Stimulated activated naive CD8-positive, alpha-beta T cell treated with anti-CD3 and anti-CD28 coated beads, Interleukin-15, amount 100 ng/mL, for 72 hours (primary cell): Measurements from ENCODE around the gene UGT1A5.
A peak's percentile ranks its signal among the peaks of the same experiment; 100 is the strongest.

Source experiments
- ATAC-seq: fragments of 150-1000 bp; cut with Tn5 transposase; 2 replicates; pipeline ENCODE4 v1.10.0; 2021; ENCODE audit warnings: mild to moderate bottlenecking, moderate library complexity
- DNase-seq, 2 donors: peaks; one replicate each; pipeline ENCODE4 v3.0.0; 2021 to 2022
- H3K27ac Mint-ChIP-seq, 2 donors: one replicate each; pipeline ENCODE4 v1.8.0; 2022; ENCODE audit warnings: mild to moderate bottlenecking in 2 of 2, mixed read lengths in 2 of 2, moderate library complexity in 2 of 2
- H3K27me3 Mint-ChIP-seq: one replicate; pipeline ENCODE4 v1.8.0; 2022; ENCODE audit warnings: mixed read lengths
- H3K4me1 Mint-ChIP-seq: one replicate; pipeline ENCODE4 v1.8.0; 2022; ENCODE audit warnings: mild to moderate bottlenecking, mixed read lengths
- H3K4me3 Mint-ChIP-seq, 2 donors: one replicate each; pipeline ENCODE4 v1.8.0; 2022; ENCODE audit warnings: mild to moderate bottlenecking in 2 of 2, mixed read lengths in 2 of 2, moderate library complexity in 1 of 2
- H3K9me3 Mint-ChIP-seq, 2 donors: one replicate each; pipeline ENCODE4 v1.8.0; 2022; ENCODE audit warnings: mixed read lengths in 2 of 2

Gene UGT1A5

DNA sequence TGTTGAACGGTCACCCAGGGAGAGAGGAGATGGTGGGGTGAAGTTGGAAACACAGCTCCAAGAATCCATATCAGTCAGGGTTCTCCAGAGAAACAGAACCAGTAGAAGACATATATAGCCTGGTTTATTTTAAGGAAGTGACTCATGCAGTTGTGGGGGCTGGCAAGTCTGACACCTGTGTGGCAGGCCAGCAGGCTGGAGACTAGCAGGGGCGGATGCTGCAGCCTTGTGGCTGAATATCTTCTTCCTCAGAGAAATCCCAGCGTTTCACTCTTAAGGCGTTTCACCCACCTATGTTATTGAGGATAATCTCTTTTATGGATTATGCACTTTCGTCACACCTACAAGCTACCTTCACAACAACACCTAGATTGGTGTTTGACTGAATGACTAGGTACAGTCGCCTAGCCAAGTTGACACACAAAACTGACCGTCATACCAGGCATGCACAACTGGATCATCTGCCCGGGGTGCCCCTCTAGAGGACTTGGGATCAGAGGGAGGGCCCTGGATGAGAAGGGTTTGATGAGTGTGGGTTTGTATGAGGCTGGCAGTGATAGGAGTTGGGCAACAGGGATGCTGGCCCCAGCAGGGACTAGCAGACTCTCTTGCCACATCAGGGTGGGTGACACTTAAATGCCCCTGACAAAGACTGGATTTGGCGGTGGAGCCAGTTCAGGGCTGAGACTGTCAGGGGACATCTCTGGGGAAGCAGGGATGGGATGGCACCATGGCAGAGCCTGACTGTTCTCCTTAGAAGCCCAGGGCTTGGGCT lies 88.8 kb downstream of the UGT1A5 start:
- no peaks in the 10 kb centered on the region for H3K9me3 Mint-ChIP-seq
- peaks cover 43% of the 10 kb centered on the region for H3K27me3 Mint-ChIP-seq
- H3K4me3 Mint-ChIP-seq, result no peak overlapping the region
- no peak overlapping the region for H3K27ac Mint-ChIP-seq
- ATAC-seq, result peak; percentile 76
- peaks cover 9% of the 10 kb centered on the region for H3K4me1 Mint-ChIP-seq
- DNase-seq, result peak in 1 of 2 donors; percentile 9

- H3K4me1 Mint-ChIP-seq, result peaks cover 9% of the 10 kb centered on the region
- DNase-seq (no peak), ATAC-seq (no peak)
- no peaks in the 10 kb centered on the region for H3K9me3 Mint-ChIP-seq
- H3K27ac Mint-ChIP-seq, result no peak overlapping the region
- H3K4me3 Mint-ChIP-seq, result no peak overlapping the region
- H3K27me3 Mint-ChIP-seq, result peaks cover 43% of the 10 kb centered on the region
These were observed 89.6 kb downstream of the UGT1A5 start for GRCh38 chr2:233802132-233802815.

DNA sequence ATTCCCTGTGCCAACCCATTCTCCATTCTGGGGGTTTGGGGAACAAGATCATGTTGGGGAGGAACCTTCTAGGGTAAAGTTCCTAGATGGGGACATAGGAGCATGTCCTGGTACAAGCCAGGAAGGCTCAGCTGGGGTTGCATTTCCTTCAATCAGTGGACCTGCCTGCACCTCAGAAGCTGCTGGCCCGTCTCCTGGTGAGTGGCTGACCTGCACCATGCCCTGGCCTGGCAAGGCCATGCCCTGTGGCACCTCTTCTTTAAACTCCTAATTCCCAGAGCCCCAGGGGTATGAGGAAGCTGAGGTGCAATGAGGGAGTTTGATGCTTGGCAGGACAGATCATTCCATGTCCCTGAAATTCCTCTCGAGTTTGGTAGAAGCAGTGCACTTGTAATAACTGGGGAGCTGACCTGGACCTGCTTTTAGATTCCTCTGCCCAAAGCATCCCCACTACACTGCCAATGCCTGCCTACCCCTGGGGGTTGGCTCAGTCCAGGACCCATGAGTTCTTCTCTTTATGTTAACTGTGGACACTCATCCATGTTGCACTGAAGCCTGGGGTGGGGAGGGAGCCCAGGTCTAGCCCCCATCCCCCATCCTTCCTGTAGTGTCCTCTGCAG lies 90.7 kb downstream of the UGT1A5 start:
- H3K4me3 Mint-ChIP-seq, result no peak overlapping the region
- H3K27me3 Mint-ChIP-seq, result peaks cover 42% of the 10 kb centered on the region
- H3K9me3 Mint-ChIP-seq, result no peaks in the 10 kb centered on the region
- H3K4me1 Mint-ChIP-seq, result peaks cover 9% of the 10 kb centered on the region
- ATAC-seq (no peak), DNase-seq (no peak)
- no peak overlapping the region for H3K27ac Mint-ChIP-seq

- DNase-seq, result peak in 1 of 2 donors; percentile 6
- peaks cover 9% of the 10 kb centered on the region for H3K4me1 Mint-ChIP-seq
- peaks cover 36% of the 10 kb centered on the region for H3K27me3 Mint-ChIP-seq
- ATAC-seq, result no peak
- H3K27ac Mint-ChIP-seq, result peak overlapping the region in 1 of 2 donors; percentile 2
- no peaks in the 10 kb centered on the region for H3K9me3 Mint-ChIP-seq
- no peak overlapping the region for H3K4me3 Mint-ChIP-seq
These were observed 91.3 kb downstream of the UGT1A5 start for GRCh38 chr2:233803994-233804393.

DNA sequence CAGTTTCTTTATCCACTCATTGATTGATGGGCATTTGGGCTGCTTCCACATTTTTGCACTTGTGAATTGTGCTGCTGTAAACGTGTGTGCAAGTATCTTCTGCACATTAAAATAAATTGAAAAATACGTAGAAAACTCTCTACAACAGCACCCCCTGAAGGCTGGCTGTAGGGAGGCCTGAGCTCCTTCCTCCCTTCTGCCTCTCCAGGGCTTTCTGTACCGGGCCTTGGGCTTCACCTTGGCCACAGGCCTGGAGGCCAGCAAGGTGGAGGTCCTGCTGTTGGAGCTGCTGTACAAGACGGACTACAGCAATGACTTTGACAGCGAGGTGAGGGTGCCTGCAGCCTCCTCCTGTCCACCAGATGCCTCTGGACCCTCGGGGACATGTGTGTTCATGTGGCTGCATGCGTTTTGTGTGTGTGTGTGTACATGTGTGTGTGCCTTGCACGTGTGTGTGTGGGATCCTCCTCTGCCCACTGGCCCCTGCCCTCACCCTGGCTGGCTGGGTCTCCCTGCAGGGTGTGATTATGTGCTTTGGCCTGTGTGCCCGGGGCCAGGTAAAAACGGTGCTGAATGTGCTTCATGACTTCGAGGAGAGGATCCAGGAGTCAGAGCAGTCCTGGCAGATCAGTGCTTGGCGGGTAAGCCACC lies 94.6 kb downstream of the UGT1A5 start:
- no peak for ATAC-seq
- DNase-seq, result no peak
- Mint-ChIP-seq H3K4me1 (no peaks in the 10 kb centered on the region), H3K27me3 (peaks cover 36% of the 10 kb centered on the region), H3K9me3 (no peaks in the 10 kb centered on the region), H3K27ac (no peak overlapping the region), H3K4me3 (no peak overlapping the region)

DNA sequence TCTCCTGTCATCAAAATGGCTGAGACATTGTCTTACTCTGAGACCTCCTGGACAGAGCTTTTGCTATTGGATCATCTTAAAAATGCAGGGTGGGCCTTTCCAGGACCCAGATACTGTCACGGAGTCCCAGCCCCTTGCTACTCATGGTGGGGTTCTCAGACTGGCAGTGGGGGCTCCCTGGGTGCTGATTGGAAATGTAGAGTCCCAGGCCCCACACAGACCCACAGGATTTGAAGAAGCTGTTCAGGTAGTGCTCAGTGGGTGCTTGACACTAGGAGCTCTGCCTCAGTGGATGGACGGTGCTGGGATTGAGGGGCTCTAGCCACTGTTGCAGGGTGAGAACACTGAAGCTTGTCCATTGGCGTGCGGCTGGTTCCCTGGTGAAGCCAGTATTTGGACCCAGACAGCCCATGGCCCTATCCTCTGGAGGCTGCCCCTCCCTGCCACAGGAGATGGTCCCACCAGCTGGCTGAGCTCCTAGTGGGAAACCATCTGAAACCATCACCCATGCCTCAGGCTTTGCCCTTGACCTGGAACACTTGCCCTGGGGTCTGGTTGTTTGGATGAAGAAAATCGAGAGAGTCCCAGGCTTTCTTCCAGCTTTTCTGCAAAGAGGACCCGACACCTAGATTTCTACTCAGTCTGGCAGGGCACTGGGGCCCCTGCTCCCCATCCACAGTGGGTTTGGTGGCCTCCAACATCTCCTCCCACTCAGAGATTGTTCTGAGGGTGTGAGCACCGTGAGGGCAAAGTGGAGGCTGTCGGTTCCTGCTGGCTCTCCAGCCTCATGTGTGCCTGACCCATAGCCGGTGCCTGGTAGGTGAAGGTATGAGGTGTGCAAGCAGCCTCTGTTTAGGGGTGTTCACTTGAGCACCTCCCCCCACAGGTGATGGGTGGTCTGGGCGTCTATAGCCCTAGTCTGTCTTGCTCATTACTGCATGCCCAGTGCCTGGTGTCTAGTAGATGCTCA lies 95.5 kb downstream of the UGT1A5 start:
- Mint-ChIP-seq H3K4me3 (no peak overlapping the region), H3K4me1 (no peaks in the 10 kb centered on the region), H3K9me3 (no peaks in the 10 kb centered on the region), H3K27me3 (peaks cover 27% of the 10 kb centered on the region), H3K27ac (no peak overlapping the region)
- ATAC-seq (no peak), DNase-seq (no peak)

GRCh38 chr2:233810385-233810784 lies 97.7 kb downstream of the UGT1A5 start:
- Mint-ChIP-seq H3K27me3 (peaks cover 8% of the 10 kb centered on the region), H3K4me1 (no peaks in the 10 kb centered on the region), H3K4me3 (no peak overlapping the region), H3K27ac (no peak overlapping the region), H3K9me3 (no peaks in the 10 kb centered on the region)
- DNase-seq (no peak), ATAC-seq (no peak)

DNA sequence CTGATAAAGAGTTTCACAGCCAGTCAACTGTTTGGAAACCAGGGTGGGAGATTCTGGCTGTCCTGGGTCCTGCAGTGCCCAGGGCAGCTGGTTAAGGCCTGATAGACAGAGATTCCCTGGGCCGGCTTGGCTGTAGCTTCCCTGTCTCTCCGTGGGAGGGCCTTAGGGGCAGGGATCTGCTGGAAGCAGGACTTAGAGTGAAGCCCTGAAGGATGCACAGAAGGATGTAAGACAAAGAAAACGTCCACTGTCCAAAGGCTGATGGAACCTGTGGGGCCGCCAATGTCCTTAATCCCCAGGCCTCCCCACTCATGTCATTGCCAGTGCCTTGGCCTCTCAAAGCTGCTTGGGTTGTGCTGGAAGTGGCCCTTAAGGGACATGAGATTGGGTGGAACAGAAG lies 98.4 kb downstream of the UGT1A5 start:
- ATAC-seq (no peak), DNase-seq (no peak)
- no peaks in the 10 kb centered on the region for H3K9me3 Mint-ChIP-seq
- H3K27me3 Mint-ChIP-seq, result peaks cover 15% of the 10 kb centered on the region
- H3K4me1 Mint-ChIP-seq, result no peaks in the 10 kb centered on the region
- H3K4me3 Mint-ChIP-seq, result no peak overlapping the region
- no peak overlapping the region for H3K27ac Mint-ChIP-seq

GRCh38 chr2:233811732-233812131 lies 99.0 kb downstream of the UGT1A5 start:
- Mint-ChIP-seq H3K4me1 (no peaks in the 10 kb centered on the region), H3K4me3 (no peak overlapping the region), H3K27ac (no peak overlapping the region), H3K9me3 (no peaks in the 10 kb centered on the region), H3K27me3 (peaks cover 22% of the 10 kb centered on the region)
- ATAC-seq (no peak), DNase-seq (no peak)

DNA sequence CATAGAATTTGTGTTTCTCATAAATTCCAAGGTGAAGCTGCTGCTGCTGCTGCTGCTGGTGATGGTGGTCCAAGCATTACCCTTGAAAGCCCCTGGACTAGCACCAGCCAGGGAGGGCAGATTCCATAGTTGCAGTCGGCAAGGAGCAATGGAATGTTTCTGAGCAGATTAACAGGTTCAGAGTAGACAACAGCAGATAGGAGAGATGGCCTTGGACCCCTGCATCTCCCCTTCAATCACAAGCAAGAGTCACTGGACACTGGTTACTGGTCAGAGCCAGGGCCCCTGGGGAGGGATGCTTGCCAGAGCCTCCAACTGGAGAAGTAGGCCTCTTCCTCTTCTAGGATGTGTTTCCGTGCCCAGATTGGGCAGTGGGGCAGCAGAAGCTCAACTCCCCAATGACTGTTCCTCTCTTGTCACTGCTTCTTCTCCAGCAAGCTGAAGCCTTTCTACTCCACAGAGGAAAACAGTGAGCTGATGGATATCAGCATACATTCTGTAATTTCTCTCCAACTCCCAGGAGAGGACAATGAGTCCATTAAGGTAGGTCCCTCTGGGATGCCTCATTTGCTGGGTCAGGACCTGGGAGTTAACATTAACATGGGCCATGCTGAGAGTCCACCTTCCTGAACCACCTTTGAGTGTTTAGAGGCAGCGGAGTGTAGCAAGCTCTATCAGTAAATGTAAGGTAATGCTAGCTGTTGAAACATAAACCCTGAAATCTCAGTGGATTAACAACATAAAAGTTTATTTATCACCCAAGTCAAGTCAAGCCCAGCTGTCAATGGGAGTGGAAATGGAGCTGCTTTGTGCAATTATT lies 100.7 kb downstream of the UGT1A5 start:
- Mint-ChIP-seq H3K4me1 (peaks cover 6% of the 10 kb centered on the region), H3K9me3 (no peaks in the 10 kb centered on the region), H3K27ac (no peak overlapping the region), H3K27me3 (peaks cover 29% of the 10 kb centered on the region), H3K4me3 (no peak overlapping the region)
- no peak for DNase-seq
- no peak for ATAC-seq

- DNase-seq, result no peak
- H3K27ac Mint-ChIP-seq, result no peak overlapping the region
- ATAC-seq, result no peak
- peaks cover 29% of the 10 kb centered on the region for H3K27me3 Mint-ChIP-seq
- peaks cover 6% of the 10 kb centered on the region for H3K4me1 Mint-ChIP-seq
- H3K4me3 Mint-ChIP-seq, result no peak overlapping the region
- no peaks in the 10 kb centered on the region for H3K9me3 Mint-ChIP-seq
These were observed 101.5 kb downstream of the UGT1A5 start for GRCh38 chr2:233814056-233814835.

DNA sequence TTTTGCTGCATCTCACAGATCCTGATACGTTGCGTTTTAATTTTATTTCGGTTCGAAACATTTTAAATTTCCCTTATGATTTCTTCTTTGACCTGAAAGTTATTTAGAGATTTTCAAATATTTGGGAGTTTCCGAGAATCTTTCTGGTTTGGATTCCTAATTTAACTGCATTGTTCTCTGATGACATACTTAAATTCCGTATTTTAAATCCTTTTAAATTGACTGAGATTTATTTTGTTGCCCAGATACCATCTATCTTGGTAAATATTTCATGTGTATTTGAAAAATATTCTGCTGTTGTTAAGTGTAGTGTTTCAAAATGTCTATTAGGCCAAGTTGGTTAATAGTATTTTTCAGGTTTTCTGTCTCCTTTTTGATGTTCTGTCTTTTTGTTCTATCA lies 103.2 kb downstream of the UGT1A5 start:
- DNase-seq, result no peak
- no peak for ATAC-seq
- Mint-ChIP-seq H3K9me3 (no peaks in the 10 kb centered on the region), H3K27me3 (peaks cover 29% of the 10 kb centered on the region), H3K4me1 (peaks cover 6% of the 10 kb centered on the region), H3K4me3 (no peak overlapping the region), H3K27ac (no peak overlapping the region)

DNA sequence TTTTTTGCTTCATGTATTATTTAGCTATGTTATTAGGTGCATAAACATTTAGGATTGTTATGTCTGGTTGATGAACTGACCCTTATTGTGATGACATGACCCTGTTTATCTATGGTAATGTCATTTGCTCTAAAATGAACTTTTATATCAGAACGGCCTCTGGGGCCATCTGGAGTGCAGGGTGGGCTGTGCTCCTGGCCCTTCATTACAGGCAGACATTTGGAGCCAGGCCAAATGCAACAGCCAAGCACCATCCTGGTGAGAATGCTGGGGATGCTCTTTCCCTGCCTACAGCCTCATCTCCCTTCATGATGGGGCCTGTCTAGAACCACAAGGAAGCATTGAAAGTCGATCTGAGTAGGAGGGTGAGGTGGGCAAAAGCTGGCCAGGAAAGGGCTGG lies 103.6 kb downstream of the UGT1A5 start:
- Mint-ChIP-seq H3K27ac (peak overlapping the region in 1 of 2 donors; percentile 28), H3K4me1 (peaks cover 6% of the 10 kb centered on the region), H3K9me3 (no peaks in the 10 kb centered on the region), H3K4me3 (no peak overlapping the region), H3K27me3 (peaks cover 29% of the 10 kb centered on the region)
- DNase-seq (no peak), ATAC-seq (no peak)

- H3K9me3 Mint-ChIP-seq, result no peaks in the 10 kb centered on the region
- no peak overlapping the region for H3K4me3 Mint-ChIP-seq
- peaks cover 6% of the 10 kb centered on the region for H3K4me1 Mint-ChIP-seq
- no peak for ATAC-seq
- H3K27ac Mint-ChIP-seq, result no peak overlapping the region
- DNase-seq, result no peak
- peaks cover 27% of the 10 kb centered on the region for H3K27me3 Mint-ChIP-seq
These were observed 104.1 kb downstream of the UGT1A5 start for GRCh38 chr2:233816771-233817170.
